H9 (cell line): ENCODE data around the gene BFSP1. TPM values are rescaled to one million over a fixed set of nuclear protein-coding genes. Genes with fewer than 3 reads are reported as not detected.

Experiments used
- DNase-seq: peaks from one replicate; pipeline ENCODE4 v3.0.0-alpha.2; 2017
- H2AFZ ChIP-seq: one replicate; pipeline ENCODE4 v1.6.1; 2013; ENCODE audit warnings: mild to moderate bottlenecking, low read length, control low read depth, moderate library complexity
- H2AK5ac ChIP-seq: 2 replicates; pipeline ENCODE4 v1.6.1; 2013; ENCODE audit warnings: low read length, control low read depth, mixed read lengths; ENCODE audit not compliant: insufficient read length
- H2BK120ac ChIP-seq: one replicate; pipeline ENCODE4 v1.6.1; 2013; ENCODE audit warnings: low read depth, mild to moderate bottlenecking, low read length, control low read depth, inconsistent platforms; ENCODE audit not compliant: poor library complexity, severe bottlenecking
- H2BK12ac ChIP-seq: 2 replicates; pipeline ENCODE4 v1.6.1; 2013; ENCODE audit warnings: low read length, control low read depth, mixed read lengths, low read depth; ENCODE audit not compliant: insufficient read length
- H2BK15ac ChIP-seq: 2 replicates; pipeline ENCODE4 v1.6.1; 2013; ENCODE audit warnings: low read depth, low read length, control low read depth
- H2BK20ac ChIP-seq: one replicate; pipeline ENCODE4 v1.6.1; 2013; ENCODE audit warnings: low read depth, mild to moderate bottlenecking, low read length, control low read depth, inconsistent platforms; ENCODE audit not compliant: poor library complexity, severe bottlenecking
- H2BK5ac ChIP-seq: 2 replicates; pipeline ENCODE4 v1.6.1; 2013; ENCODE audit warnings: low read length, control low read depth, mixed read lengths; ENCODE audit not compliant: insufficient read length
- H3K14ac ChIP-seq: 2 replicates; pipeline ENCODE4 v1.6.1; 2013; ENCODE audit warnings: low read length, control low read depth; ENCODE audit not compliant: insufficient read depth
- H3K18ac ChIP-seq: 2 replicates; pipeline ENCODE4 v1.6.1; 2013; ENCODE audit warnings: low read depth, mild to moderate bottlenecking, mixed read lengths, low read length, control low read depth; ENCODE audit not compliant: insufficient read length
- H3K23ac ChIP-seq: 2 replicates; pipeline ENCODE4 v1.6.1; 2013; ENCODE audit warnings: low read length, control low read depth, mixed read lengths, low read depth; ENCODE audit not compliant: insufficient read length
- H3K23me2 ChIP-seq: 2 replicates; pipeline ENCODE4 v1.6.1; 2013; ENCODE audit warnings: low read depth, mild to moderate bottlenecking, mixed read lengths, low read length, control low read depth; ENCODE audit not compliant: insufficient read length, poor library complexity, severe bottlenecking
- H3K27ac ChIP-seq: 2 replicates; pipeline ENCODE4 v1.5.1; 2013; ENCODE audit warnings: low read length, control low read depth, mixed read lengths, low read depth; ENCODE audit not compliant: insufficient read length
- H3K27me3 ChIP-seq: 2 replicates; pipeline ENCODE4 v1.6.1; 2013; ENCODE audit warnings: low read length, control low read depth, inconsistent platforms; ENCODE audit not compliant: insufficient read depth
- H3K4ac ChIP-seq: 2 replicates; pipeline ENCODE4 v1.6.1; 2013; ENCODE audit warnings: low read depth, mild to moderate bottlenecking, control low read depth, inconsistent platforms, low read length, moderate library complexity
- H3K4me1 ChIP-seq: 2 replicates; pipeline ENCODE4 v1.6.1; 2013; ENCODE audit warnings: low read length, control low read depth, inconsistent platforms; ENCODE audit not compliant: insufficient read depth
- H3K4me2 ChIP-seq: 2 replicates; pipeline ENCODE4 v1.6.1; 2013; ENCODE audit warnings: low read length, control low read depth, mixed read lengths; ENCODE audit not compliant: insufficient read length, insufficient read depth
- H3K56ac ChIP-seq: 2 replicates; pipeline ENCODE4 v1.6.1; 2013; ENCODE audit warnings: low read depth, mild to moderate bottlenecking, mixed read lengths, low read length, control low read depth; ENCODE audit not compliant: insufficient read length
- H3K79me1 ChIP-seq: 2 replicates; pipeline ENCODE4 v1.6.1; 2013; ENCODE audit warnings: low read depth, mild to moderate bottlenecking, moderate library complexity, low read length, control low read depth, inconsistent platforms; ENCODE audit not compliant: insufficient read depth, poor library complexity, severe bottlenecking
- H3K79me2 ChIP-seq: 2 replicates; pipeline ENCODE4 v1.6.1; 2013; ENCODE audit warnings: low read length, control low read depth, inconsistent platforms; ENCODE audit not compliant: insufficient read depth
- H3K9ac ChIP-seq: 2 replicates; pipeline ENCODE4 v1.6.1; 2013; ENCODE audit warnings: low read length, control low read depth, mixed read lengths; ENCODE audit not compliant: insufficient read length; ENCODE audit errors: extremely low read depth
- H3K9me3 ChIP-seq: one replicate; pipeline ENCODE4 v1.6.1; 2013; ENCODE audit warnings: low read depth, low read length, inconsistent platforms; ENCODE audit not compliant: control insufficient read depth
- H3T11ph ChIP-seq: one replicate; pipeline ENCODE4 v1.6.1; 2013; ENCODE audit warnings: mild to moderate bottlenecking, low read length, control low read depth, inconsistent platforms
- H4K20me1 ChIP-seq: one replicate; pipeline ENCODE4 v1.6.1; 2013; ENCODE audit not compliant: control insufficient read depth, insufficient read length, insufficient read depth
- H4K5ac ChIP-seq: 2 replicates; pipeline ENCODE4 v1.6.1; 2013; ENCODE audit warnings: low read depth, mild to moderate bottlenecking, mixed read lengths, low read length, control low read depth; ENCODE audit not compliant: insufficient read length
- H4K8ac ChIP-seq: replicated peaks from 2 replicates; pipeline ENCODE4 v1.6.1; 2013; ENCODE audit warnings: low read length, control low read depth, mixed read lengths, low read depth; ENCODE audit not compliant: insufficient read length
- H4K91ac ChIP-seq: 2 replicates; pipeline ENCODE4 v1.6.1; 2013; ENCODE audit warnings: low read depth, mild to moderate bottlenecking, moderate library complexity, mixed read lengths, low read length, control low read depth; ENCODE audit not compliant: insufficient read length
- H3K27ac Mint-ChIP-seq, 3 experiments: 2 replicates in 2 of 3; 3 replicates in 1 of 3; pipeline ENCODE4 v1.8.0; 2020 to 2021; ENCODE audit warnings: mixed read lengths in 3 of 3, mild to moderate bottlenecking in 1 of 3, moderate library complexity in 1 of 3
- H3K27me3 Mint-ChIP-seq: 2 replicates; pipeline ENCODE4 v1.8.0; 2021; ENCODE audit warnings: low read depth, mild to moderate bottlenecking, moderate library complexity, mixed read lengths
- H3K36me3 Mint-ChIP-seq, 3 experiments: 2 replicates in 2 of 3; 3 replicates in 1 of 3; pipeline ENCODE4 v1.8.0; 2020 to 2021; ENCODE audit warnings: low read depth in 3 of 3, mixed read lengths in 3 of 3; ENCODE audit not compliant: insufficient read depth in 1 of 3
- H3K4me1 Mint-ChIP-seq, 2 experiments: 2 replicates each; pipeline ENCODE4 v1.8.0; 2020; ENCODE audit warnings: mixed read lengths in 2 of 2
- H3K4me3 Mint-ChIP-seq, 2 experiments: 2 replicates in 1 of 2; 3 replicates in 1 of 2; pipeline ENCODE4 v1.8.0; 2020 to 2021; ENCODE audit warnings: mild to moderate bottlenecking in 2 of 2, mixed read lengths in 2 of 2, moderate library complexity in 1 of 2
- H3K9me3 Mint-ChIP-seq, 2 experiments: 2 replicates in 1 of 2; 3 replicates in 1 of 2; pipeline ENCODE4 v1.8.0; 2020; ENCODE audit warnings: mild to moderate bottlenecking in 2 of 2, mixed read lengths in 2 of 2, moderate library complexity in 1 of 2
- CTCF ChIP-seq: fragments of 200-600 bp; sonication (generic); conservative IDR thresholded peaks from 3 replicates; pipeline ENCODE4 v1.8.0; 2021; ENCODE audit warnings: antibody characterized with exemption, mild to moderate bottlenecking
- WGBS: extraction: QIAGEN DNeasy Blood & Tissue Kit; methylation state at CpG from one replicate; pipeline ENCODE4 v1.1.7; 2013; ENCODE audit warnings: missing lambda C conversion rate, low lambda C conversion rate, mixed read lengths; ENCODE audit not compliant: insufficient read length; ENCODE audit errors: extremely low coverage; 5-methylcytosine and 5-hydroxymethylcytosine counted together
- total RNA-seq: library from RNA; stranded (reverse); gene quantifications from 2 replicates; pipeline ENCODE4 v1.2.1, GENCODE V29; 2021

Gene BFSP1
- total RNA-seq, 1 experiment from 2014 or later: 9.4 TPM

- no peak overlapping the region for H3T11ph ChIP-seq
- no peak overlapping the region for H3K14ac ChIP-seq
- no peaks in the 10 kb centered on the region for H3K27me3 Mint-ChIP-seq
- DNase-seq: no peak
- H3K4ac ChIP-seq: no peak overlapping the region
- no peak overlapping the region for H4K8ac ChIP-seq
- no peaks in the 10 kb centered on the region for H3K23me2 ChIP-seq
- H3K23ac ChIP-seq: no peak overlapping the region
- no peak overlapping the region for H3K4me2 ChIP-seq
- no peaks in the 10 kb centered on the region for H4K20me1 ChIP-seq
- no peaks in the 10 kb centered on the region; the same call in 1 of the 2 replicates for H3K27me3 ChIP-seq
- WGBS: no CpG with 5 or more reads among the region's 6 CpGs
- H3K4me1 Mint-ChIP-seq: peaks cover 2 to 3% of the 10 kb centered on the region in 2 experiments; a peak in 2 of 4 replicates
- H3K27ac ChIP-seq: no peak overlapping the region
- no peaks in the 10 kb centered on the region for H3K9me3 ChIP-seq
- no peak overlapping the region for H4K5ac ChIP-seq
- no peak overlapping the region for H2BK20ac ChIP-seq
- H2AFZ ChIP-seq: no peak overlapping the region
- no peak overlapping the region for H3K9ac ChIP-seq
- H3K36me3 Mint-ChIP-seq: no peaks in the 10 kb centered on the region; a peak in 1 of 7 replicates
- no peak overlapping the region for H2BK15ac ChIP-seq
- H4K91ac ChIP-seq: no peak overlapping the region
- no peak overlapping the region for H3K4me3 Mint-ChIP-seq
- no peak overlapping the region for H3K27ac Mint-ChIP-seq
- H3K79me1 ChIP-seq: no peaks in the 10 kb centered on the region
- no peak overlapping the region for H2BK120ac ChIP-seq
- H3K9me3 Mint-ChIP-seq: no peaks in the 10 kb centered on the region
- TF ChIP-seq CTCF: no peak
- no peaks in the 10 kb centered on the region for H3K4me1 ChIP-seq
- H3K18ac ChIP-seq: no peak overlapping the region
- H3K79me2 ChIP-seq: no peaks in the 10 kb centered on the region
- no peak overlapping the region for H2BK5ac ChIP-seq
- no peak overlapping the region for H2BK12ac ChIP-seq
- H2AK5ac ChIP-seq: no peak overlapping the region
- no peak overlapping the region for H3K56ac ChIP-seq
These were observed 19.8 kb downstream of the BFSP1 start for GRCh38 chr20:17511401-17511800.
